ENCODE data around the gene CATSPERZ. TPM values are rescaled to one million over a fixed set of nuclear protein-coding genes. Genes with fewer than 3 reads are reported as not detected.

CATSPERZ gene
- total RNA-seq, 2 donors from 2014 or later: not detected

GRCh38 chr11:64348383-64349024 is 48.3 kb downstream of the CATSPERZ start:
- H3K27me3 Mint-ChIP-seq (ENCODE audit: insufficient read depth): no peaks in the 10 kb centered on the region
- no peak overlapping the region for H3K4me3 Mint-ChIP-seq
- Histone ChIP-seq H3K27ac (ENCODE audit: low read depth, low read length) (peak overlapping the region; percentile 53), H3K9me3 (ENCODE audit: control insufficient read depth, low read length) (no peaks in the 10 kb centered on the region), H3K27me3 (ENCODE audit: control insufficient read depth, insufficient read depth, low read length, poor library complexity, severe bottlenecking) (no peaks in the 10 kb centered on the region), H3K36me3 (ENCODE audit: control insufficient read depth, insufficient read depth, low read length) (no peaks in the 10 kb centered on the region), H3K4me3 (ENCODE audit: low read length) (no peak overlapping the region), H3K4me1 (ENCODE audit: control insufficient read depth, insufficient read depth, low read length) (no peaks in the 10 kb centered on the region), H3K9ac (ENCODE audit: extremely low read depth, low read length, poor library complexity, severe bottlenecking) (no peak overlapping the region)
- WGBS, 2 experiments (ENCODE audit: insufficient coverage in 1 of 2, insufficient read length in 1 of 2): 85% methylated on average over 5 to 14 of the region's 14 CpGs
- DNase-seq: peak; percentile 58
- TF ChIP-seq CTCF (conservative IDR thresholded peaks at IDR 0.05): no peak
- H3K36me3 Mint-ChIP-seq (ENCODE audit: low read depth): peaks cover 3% of the 10 kb centered on the region
- H3K9me3 Mint-ChIP-seq: no peaks in the 10 kb centered on the region
- no peak overlapping the region for H3K27ac Mint-ChIP-seq
- no peaks in the 10 kb centered on the region for H3K4me1 Mint-ChIP-seq

- WGBS, 2 experiments (ENCODE audit: insufficient coverage in 1 of 2, insufficient read length in 1 of 2): 97 to 100% methylated on average over 3 to 7 of the region's 7 CpGs
- Mint-ChIP-seq H3K4me3 (no peak overlapping the region), H3K36me3 (ENCODE audit: low read depth) (peaks cover 3% of the 10 kb centered on the region), H3K9me3 (no peaks in the 10 kb centered on the region), H3K27me3 (ENCODE audit: insufficient read depth) (no peaks in the 10 kb centered on the region), H3K4me1 (no peaks in the 10 kb centered on the region), H3K27ac (no peak overlapping the region)
- Histone ChIP-seq H3K4me1 (ENCODE audit: control insufficient read depth, insufficient read depth, low read length) (no peaks in the 10 kb centered on the region), H3K27me3 (ENCODE audit: control insufficient read depth, insufficient read depth, low read length, poor library complexity, severe bottlenecking) (no peaks in the 10 kb centered on the region), H3K36me3 (ENCODE audit: control insufficient read depth, insufficient read depth, low read length) (no peaks in the 10 kb centered on the region), H3K27ac (ENCODE audit: low read depth, low read length) (no peak overlapping the region), H3K4me3 (ENCODE audit: low read length) (no peak overlapping the region), H3K9ac (ENCODE audit: extremely low read depth, low read length, poor library complexity, severe bottlenecking) (no peak overlapping the region), H3K9me3 (ENCODE audit: control insufficient read depth, low read length) (no peaks in the 10 kb centered on the region)
- no peak for DNase-seq
- no peak for TF ChIP-seq CTCF (conservative IDR thresholded peaks at IDR 0.05)
Observed at GRCh38 chr11:64349025-64349387, 48.8 kb downstream of the CATSPERZ start.

- TF ChIP-seq CTCF (conservative IDR thresholded peaks at IDR 0.05): no peak
- peaks cover 3% of the 10 kb centered on the region for H3K36me3 Mint-ChIP-seq (ENCODE audit: low read depth)
- DNase-seq: no peak
- no peak overlapping the region for H3K4me3 ChIP-seq (ENCODE audit: low read length)
- H3K4me1 ChIP-seq (ENCODE audit: control insufficient read depth, insufficient read depth, low read length): no peaks in the 10 kb centered on the region
- 91 to 98% methylated on average over 6 to 11 of the region's 11 CpGs for WGBS, 2 experiments (ENCODE audit: insufficient coverage in 1 of 2, insufficient read length in 1 of 2)
- H3K27me3 Mint-ChIP-seq (ENCODE audit: insufficient read depth): no peaks in the 10 kb centered on the region
- no peak overlapping the region for H3K4me3 Mint-ChIP-seq
- no peak overlapping the region for H3K27ac ChIP-seq (ENCODE audit: low read depth, low read length)
- no peak overlapping the region for H3K9ac ChIP-seq (ENCODE audit: extremely low read depth, low read length, poor library complexity, severe bottlenecking)
- no peaks in the 10 kb centered on the region for H3K36me3 ChIP-seq (ENCODE audit: control insufficient read depth, insufficient read depth, low read length)
- no peaks in the 10 kb centered on the region for H3K9me3 Mint-ChIP-seq
- H3K27ac Mint-ChIP-seq: no peak overlapping the region
- H3K9me3 ChIP-seq (ENCODE audit: control insufficient read depth, low read length): no peaks in the 10 kb centered on the region
- no peaks in the 10 kb centered on the region for H3K27me3 ChIP-seq (ENCODE audit: control insufficient read depth, insufficient read depth, low read length, poor library complexity, severe bottlenecking)
- H3K4me1 Mint-ChIP-seq: no peaks in the 10 kb centered on the region
Observed at GRCh38 chr11:64349404-64349803, 49.2 kb downstream of the CATSPERZ start.

All from endodermal cell (in vitro differentiated cells).